Measurements from ENCODE around the gene ALX4.

Gene ALX4

DNA sequence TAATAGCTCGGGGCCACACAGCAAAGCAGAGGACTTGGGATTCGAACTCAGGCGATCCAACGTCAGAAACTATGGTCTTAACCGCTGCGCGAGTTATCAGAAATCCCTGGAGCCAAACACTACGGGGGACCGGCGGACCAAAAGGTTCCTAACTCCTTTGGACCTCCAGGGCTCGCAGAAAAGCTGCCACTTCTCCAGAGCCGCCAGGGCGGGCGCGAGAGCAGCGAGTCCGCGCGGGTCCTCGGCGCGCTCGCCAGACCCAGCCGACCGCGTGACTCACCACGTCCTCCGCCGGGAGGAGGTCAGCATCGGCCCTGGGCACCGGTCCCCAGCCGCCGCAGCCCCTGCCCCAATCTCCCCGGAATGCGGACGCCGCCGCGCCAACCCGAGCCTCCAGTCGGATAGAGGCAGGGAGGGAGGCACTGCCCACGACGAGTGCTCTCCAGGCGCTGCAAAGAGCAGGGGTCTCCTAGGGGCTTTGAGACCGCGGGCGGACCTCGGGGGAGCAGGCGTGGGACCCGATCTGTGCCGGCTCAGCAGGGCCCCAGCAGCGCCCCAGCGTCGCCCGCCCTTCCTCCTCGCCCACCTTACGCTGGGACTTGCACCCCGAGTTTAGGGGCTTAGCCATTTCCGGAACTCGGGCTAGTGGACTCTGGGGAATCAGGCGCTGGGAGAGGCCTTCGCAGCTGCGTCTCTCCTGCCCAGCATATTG, 6.2 kb upstream of the ALX4 start:
- no peak for DNase-seq

GRCh38 chr11:44314733-44315132, 4.8 kb upstream of the ALX4 start:
- DNase-seq, result no peak

GRCh38 chr11:44313761-44314489, 4.0 kb upstream of the ALX4 start:
- DNase-seq, result no peak

GRCh38 chr11:44312876-44313275, 2.9 kb upstream of the ALX4 start:
- DNase-seq, result no peak

GRCh38 chr11:44311339-44312261, 1.7 kb upstream of the ALX4 start:
- no peak for DNase-seq

- DNase-seq, result no peak
These were observed 729 bp upstream of the ALX4 start for GRCh38 chr11:44310463-44311272.

- no peak for DNase-seq
These were observed 195 bp upstream of the ALX4 start for GRCh38 chr11:44310206-44310462.

DNA sequence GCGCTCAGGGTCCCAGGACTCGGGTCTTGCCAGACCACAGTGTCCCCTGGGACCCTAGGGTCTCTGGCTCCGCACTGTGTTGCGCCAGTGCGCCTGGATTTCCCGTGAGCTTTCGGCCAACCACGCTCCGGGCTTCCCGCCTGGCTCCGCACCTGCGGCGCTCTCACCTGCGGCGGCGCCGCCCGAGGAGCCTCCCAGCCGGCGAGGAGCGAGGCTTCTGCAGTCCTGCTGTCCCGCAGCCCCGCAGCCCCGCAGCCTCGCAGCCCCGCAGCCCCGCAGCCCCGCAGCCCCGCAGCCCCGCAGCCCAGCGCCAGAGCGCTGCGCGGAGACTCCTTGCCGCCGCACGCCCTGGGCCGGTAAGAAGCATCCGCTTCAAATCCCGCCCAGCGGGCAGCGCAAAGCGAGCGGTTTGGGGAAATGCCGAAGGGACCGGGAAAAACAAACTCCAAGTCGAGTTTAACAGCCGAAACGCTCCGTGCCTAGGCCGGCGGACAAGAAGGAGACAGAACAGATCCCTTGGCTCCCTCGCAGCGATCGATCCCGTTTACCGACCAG, 939 bp downstream of the ALX4 start:
- DNase-seq, result no peak

- no peak for DNase-seq
These were observed 1.6 kb downstream of the ALX4 start for GRCh38 chr11:44308256-44308922.

GRCh38 chr11:44307340-44308099, 2.4 kb downstream of the ALX4 start:
- no peak for DNase-seq

DNA sequence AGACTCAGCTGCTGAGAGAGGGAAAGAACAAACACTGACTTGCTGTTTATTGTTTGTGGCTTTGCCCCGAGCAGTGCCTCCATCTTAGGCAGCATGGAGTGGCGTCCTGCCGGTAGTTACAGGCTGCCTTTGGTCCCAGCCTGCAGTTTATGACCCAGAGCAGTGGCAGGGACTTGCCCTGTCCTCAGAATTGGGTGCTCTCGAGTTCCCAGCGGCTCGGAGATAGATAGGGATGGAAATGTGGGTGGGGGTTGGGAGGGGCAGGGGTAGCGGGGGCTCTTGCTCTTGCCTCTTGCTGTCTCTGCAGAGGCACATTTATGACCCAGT, 3.1 kb downstream of the ALX4 start:
- DNase-seq, result no peak

- DNase-seq, result no peak
These were observed 3.7 kb downstream of the ALX4 start for GRCh38 chr11:44306052-44306917.

DNA sequence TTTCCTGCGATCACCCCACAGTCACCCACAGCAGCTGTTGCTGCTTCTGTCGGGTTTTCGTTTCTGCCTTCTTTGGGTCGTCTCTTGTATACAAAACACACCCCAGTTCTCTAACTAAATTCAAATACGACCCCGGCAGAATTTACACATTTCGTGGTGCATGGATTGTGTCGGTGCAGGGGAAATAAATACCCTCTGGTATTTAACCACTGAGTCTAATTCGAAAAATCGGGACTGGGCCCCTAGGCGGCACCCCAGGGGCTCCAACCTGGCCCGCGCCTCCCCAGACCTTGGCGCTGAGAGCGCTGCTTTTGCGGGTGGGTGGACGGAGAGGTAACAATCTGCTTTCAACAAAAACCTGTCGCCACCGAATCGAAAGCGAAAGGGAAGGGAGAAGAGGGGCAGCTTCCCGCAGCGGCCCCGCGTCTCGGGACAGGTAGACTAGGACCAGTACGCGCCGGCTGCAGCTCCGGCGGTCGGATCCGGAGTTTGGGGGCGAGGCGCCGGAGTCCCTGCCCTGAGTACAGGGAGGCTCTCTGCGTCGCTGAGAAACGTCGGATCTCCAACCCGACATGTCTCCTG, 4.4 kb downstream of the ALX4 start:
- no peak for DNase-seq

DNA sequence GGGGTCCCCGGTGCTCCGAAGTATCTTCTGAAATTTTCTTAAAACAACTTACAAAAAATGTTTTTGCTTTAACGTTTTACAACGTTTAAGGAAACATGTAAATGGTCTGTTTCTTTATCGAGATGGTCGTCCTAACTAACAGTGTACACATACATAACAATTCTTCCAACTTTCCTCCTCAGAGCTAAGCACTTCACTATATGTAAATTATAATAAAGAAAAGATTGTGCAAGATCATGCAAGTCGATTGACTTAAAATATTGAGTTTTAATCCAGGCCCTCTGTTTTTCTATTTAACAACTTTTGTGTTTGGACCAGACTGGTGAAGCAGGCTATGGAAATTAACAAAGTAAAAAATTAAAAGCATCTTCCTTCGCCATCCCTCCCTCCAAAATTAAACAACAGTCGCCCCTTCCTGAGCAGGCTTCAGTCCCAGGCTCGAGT, 4.9 kb downstream of the ALX4 start:
- no peak for DNase-seq

DNA sequence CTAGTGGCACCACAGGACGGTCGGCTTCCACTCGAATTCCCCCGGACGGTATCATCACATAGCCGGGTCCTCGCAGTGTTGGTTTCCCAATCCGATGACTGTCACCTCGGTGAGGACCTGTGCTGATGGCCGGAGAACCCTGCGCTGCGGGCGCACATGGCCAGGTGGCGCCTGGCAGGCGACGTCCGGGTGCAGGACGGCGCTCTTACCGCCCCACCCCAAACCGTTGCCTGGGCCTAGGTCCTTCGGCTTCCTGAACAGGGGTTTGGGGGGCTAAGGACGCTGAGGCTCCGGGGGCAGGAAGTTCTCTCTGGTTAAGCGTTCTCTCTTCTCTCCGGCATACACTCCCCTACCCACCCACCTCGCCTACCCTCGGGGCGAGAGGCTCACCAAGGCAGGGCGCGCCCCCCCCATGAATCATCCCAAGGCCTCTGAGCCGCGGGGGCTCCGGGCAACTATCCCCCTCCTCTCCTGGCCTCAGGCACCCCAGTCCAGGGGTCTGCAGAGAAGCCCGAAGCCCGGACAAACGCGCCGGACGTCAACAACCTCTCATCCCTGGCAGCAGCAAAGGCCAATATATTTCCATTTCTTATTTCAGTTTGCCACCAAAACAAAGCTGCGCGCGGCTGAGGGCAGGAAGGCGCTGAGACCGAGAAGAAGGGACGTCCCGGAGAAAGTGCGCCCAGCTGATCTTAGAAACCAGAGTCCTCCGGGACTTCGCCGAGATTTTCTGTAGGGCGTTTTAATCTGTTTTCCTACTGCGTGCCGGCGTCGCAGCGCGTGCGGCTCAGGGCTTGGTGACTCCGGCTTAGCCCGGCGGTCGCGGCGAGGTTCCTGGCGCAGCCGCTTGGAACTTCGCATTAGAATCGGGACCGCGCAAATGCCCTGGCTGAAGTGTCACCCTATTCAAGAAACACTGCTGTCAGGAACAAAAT, 5.6 kb downstream of the ALX4 start:
- DNase-seq, result no peak

- DNase-seq, result no peak
These were observed 6.5 kb downstream of the ALX4 start for GRCh38 chr11:44303401-44303938.

- DNase-seq, result no peak
These were observed 8.2 kb downstream of the ALX4 start for GRCh38 chr11:44301564-44302271.

Measured in Kasumi-1 (cell line).